Measurements from ENCODE around the gene CRYBA2.

CRYBA2 gene

DNA sequence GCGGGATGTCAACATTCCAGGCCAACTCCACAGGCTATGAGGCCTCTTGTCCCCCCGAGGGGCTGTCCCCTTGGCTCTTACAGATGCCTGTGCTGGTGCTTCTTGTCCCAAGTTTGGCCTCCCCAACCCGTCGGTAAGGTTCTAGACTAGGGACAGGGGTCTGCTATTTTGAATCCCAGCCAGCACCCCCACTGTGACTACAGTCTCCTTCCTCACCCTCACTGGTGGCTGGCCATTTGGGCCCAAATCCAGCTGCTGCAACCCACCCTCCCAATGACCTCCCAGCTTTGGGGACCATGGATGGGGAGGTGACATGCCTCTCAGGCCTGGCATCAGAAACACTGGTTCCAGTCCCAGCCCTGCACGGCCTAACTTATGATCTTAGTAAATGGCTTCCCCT is 29.4 kb upstream of the CRYBA2 start:
- DNase-seq = no peak

DNA sequence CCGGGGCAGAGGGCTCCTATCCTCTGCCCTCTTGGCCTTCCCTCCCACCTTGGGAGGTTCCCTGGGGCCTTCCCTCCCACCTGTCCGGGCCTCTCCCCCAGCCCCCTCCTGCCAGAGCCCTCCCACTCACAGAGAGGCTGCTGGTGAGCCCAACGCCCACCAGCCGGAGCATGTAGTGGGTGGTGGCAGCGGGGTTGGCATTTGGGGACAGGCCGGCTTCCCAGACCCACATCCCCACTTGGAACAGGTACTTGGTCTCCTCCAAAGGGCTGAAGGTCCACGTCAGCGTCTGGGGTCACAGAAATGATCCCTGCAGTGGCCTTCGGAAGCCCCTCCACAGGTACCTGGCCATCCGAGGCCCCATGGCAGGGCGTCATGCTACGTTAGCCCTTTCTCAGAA is 28.8 kb upstream of the CRYBA2 start:
- no peak for DNase-seq

DNA sequence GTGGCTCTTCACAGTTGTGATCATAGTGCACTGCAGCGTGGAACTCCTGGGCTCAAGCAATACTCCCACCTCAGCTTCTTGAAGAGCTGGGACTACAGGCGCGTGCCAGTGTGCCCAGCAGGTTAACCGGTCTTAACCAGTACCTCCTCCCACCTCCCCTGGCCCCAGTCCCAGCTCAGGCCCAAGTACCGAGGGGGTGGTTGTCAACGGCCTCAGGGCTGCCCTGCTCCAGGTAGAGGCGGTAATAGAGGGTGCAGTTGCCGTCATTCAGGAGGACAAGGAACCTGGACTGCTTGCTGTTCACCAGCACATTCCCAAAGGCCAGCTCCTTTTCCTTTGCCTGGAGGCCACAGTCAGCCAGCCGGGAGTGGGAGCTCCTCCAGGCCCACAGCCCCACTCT is 28.4 kb upstream of the CRYBA2 start:
- no peak for DNase-seq

DNA sequence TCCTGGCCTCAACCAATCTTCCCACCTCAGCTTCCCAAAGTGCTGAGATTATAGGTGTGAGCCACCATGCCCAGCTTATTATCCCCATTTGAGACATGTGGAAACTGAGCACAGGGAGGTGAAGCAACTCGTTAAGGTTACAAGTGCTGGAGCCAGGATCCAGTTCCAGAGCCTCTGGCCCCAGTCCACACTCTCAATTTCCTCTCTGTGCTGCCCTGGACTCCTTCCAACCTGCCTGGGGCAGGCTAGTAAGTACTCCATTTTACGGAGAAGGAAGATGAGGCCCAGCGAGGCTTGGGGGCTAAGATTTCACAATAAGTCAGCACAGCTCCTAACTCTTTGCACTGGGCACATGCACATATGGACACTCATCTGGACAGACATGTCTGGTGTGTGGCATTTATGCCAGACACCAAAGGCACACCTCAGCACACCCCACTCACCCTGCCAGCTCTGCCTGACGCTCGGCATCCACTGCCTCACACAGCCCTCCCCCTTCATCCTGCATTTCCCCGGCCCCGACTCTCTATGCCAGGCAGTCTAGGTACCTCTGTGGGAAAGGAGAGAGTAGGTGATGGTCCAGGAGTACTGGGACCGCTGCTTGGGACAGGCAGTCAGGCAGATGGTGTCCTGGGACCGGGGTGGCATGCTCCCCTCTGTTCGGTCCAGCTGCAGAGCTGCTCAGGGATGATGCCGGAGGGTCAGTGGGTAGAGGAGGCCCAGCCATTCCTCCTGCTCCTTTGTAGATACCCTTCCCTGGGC is 27.6 kb upstream of the CRYBA2 start:
- DNase-seq = no peak

DNA sequence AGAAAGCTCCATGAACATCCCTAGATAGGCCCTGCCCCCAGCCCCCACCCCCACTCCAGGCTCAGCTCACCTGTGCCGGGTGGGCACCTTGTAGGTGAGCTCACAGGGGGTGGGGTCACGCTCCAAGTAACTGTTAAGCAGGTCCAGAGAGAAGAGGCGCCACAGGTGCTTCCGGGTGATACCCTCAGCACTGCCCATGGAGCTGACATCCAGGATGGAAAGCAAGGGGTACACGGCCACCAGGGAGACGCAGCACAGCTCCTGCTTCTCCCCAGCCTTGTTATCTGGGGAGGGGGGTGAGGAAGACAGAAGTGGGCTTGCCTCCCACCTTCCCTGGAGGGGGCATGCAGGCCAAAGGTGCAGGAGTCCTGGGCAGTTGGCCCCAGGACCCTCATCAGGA is 26.2 kb upstream of the CRYBA2 start:
- DNase-seq = no peak

DNA sequence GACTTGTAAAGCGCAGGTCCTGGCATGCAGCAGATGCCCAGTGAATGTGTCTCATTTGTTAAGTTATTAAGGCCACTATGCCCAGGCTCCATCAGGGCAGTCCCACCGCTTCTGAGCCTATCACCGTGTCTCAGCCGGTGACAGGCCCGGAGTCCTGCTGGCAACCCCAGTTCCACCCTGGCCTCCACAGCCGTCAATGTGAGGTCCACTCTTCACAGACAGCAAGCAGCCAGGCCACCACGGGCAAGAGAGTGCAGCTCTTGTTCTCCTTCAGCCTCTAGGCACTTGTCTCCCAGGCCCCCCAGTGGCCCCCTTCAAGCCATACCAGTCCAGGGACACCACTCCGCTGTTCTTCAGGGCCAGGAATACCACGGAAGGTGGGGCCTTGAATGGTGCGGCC is 25.5 kb upstream of the CRYBA2 start:
- no peak for DNase-seq

DNA sequence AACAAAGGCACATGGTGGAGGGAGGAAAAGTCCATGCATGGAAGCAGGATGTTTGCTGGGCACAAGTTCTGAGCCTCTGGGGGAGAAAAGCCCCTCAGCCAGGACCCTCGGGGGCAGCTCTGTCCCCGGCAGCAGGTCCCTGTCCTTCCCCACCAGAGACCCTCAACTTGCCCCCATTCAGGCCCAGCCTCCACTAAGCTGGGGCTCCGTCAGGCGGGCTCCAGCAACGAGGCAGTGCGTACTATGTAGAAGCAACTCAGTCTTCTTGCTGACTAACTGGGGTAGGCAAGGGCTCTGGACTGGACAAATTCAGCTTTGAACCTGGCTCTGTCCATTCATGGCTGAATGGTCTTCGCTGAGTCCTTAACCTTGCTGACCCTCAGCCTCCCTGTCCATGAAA is 25.1 kb upstream of the CRYBA2 start:
- DNase-seq = no peak

DNA sequence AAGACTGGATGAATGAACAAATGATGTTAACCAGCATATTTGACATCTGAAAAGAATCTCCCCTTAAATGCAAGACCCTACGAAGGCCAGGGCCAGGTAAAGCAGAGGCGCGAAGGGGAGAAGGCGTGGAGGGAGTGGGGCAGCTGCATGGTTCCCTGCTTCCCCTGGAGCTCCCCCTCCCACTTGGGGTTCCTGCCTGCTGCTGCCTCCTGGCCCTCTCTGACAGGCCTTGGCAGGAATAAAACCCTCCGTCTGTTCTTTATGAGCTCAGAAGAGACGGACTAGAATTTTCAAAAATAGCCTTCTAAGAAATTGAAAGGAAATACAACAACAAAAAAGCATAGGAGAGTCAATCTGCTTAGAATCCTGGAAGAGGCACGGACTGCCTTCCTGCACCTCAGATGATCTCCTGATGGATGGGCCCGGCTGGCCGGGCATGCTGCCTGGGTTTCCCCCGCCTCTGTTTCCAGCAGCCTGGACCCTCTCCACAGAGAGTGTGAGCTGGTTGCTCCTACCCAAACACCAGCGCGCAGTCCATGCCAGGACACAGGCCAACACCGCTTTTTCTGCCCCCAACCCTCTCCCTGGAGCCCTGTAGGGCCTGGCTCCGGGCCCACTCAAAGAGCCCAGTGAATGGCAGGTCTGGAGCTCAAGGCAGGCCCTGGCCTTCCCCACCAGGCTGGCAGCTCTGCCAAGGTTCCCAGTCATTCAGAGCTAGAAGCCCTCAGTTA is 24.1 kb upstream of the CRYBA2 start:
- no peak for DNase-seq

DNA sequence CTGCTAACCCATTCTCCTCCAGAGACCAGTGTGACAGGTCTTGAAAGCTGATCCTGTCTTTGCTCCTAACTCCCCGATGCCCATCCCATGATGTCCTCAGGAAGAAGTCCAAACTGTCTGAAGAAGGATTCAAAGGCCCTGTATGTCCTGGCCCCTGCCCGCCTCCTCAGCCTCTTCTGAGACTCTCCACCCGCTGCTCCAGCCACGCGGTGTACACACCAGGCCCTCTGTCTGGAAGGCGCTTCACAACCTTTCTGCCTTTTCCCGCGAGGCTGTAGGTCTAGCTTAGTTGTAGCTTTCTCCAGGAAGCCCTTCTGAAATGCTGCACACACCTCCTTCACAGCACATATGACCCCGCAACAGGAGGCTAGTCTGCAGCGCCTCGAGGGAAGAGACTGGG is 23.5 kb upstream of the CRYBA2 start:
- no peak for DNase-seq

DNA sequence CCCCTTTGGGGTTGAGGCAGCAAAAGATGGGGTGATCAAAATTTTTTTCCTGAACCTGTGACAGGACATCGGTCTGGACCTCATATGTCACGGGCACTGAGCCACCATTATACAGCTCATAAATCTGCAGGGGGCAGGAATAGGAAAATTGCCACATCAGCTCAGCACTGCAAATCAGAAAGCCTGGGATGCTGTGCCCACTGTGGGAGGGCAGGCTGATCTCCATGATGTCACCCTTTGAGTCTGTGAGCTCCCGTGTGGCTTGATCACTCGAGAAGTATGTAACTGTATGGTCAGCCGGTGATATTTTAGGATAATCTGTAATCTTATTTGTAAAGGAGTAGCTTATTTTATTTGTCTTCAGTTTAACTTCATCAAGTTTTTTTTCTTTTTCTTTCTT is 17.7 kb upstream of the CRYBA2 start:
- no peak for DNase-seq

DNA sequence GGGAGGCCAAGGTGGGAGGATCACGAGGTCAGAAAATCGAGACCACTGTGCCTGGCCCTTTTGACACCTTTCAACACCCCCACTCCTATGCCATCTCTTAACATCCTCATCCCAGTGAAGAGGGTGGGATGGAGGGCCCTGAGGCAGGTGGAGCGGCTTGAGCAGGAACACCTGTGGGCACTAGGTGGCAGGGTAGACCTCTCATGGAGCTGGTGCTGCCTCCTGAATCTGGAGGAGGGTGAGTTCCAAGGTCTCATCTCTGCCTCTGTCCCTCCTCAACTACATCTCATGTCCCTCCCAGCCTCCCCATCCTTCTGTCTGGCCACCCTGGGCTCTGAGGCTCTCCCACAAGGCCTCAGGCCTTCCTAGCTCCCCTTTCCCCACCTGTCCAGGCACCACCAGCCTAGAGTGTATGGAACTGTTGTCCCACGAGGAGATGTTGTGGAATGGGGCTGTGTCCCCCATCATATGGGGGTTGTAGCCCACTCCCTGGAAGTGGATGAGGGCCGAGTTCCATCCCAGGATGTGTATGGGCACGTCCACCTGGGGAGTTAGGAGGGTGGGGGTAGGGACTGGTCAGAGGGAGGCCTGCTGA is 17.0 kb upstream of the CRYBA2 start:
- DNase-seq = peak; percentile 15 to 48

DNA sequence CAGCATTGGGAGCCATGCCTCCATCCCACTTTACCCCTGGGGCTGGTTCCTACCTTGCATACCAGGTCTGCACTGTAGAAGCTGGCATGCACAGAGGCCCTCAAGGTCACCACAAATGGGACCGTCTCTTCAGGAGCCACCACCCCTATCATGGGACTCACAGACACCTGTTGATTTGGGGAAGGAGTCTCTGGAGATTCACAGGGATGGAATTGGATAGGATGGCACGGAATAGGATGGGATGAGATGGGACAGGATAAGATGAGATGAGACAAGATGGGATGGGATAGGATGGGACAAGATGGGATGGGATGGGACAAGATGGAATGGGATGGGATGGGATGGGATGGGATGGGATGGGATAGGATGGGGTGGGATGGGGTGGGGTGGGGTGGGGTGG is 16.1 kb upstream of the CRYBA2 start:
- DNase-seq = no peak

DNA sequence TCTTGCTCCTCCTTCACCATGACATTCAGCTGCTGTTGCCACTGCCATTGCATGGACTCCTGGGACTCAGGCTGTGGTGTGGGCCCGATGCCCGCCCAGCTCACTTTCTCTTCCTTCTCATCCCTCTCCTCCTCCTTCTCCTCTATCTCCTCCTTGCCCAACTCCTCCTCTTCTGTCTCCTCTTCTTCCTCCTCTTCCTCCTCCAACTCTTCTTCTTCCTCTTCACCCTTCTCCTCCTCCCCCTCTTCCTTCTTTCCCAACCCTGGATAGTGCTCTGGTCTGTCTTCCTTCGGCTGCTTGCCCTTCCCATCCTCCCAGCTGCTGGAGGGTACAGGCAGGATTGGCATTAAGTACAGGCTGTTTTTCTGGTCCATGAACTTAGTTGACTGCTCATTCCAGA is 10.8 kb upstream of the CRYBA2 start:
- no peak for DNase-seq

DNA sequence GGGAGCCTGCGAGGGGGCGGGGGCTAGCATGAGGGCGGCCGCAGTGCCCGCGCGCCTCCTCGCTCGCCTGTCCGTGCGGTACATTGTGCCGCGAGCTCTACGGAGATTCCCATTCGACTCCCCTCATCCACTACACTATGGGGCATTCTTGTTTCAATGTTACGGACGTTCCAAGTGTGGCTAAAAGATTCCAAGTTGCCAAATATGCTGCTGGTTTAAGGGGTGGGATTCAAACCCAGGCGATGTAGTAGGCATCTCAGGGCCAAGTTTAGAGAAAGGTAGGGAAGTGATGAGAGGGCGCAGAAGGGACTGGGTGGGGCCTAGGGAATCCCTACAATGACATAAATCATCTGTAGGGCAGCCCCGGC is 10.0 kb upstream of the CRYBA2 start:
- no peak for DNase-seq

DNA sequence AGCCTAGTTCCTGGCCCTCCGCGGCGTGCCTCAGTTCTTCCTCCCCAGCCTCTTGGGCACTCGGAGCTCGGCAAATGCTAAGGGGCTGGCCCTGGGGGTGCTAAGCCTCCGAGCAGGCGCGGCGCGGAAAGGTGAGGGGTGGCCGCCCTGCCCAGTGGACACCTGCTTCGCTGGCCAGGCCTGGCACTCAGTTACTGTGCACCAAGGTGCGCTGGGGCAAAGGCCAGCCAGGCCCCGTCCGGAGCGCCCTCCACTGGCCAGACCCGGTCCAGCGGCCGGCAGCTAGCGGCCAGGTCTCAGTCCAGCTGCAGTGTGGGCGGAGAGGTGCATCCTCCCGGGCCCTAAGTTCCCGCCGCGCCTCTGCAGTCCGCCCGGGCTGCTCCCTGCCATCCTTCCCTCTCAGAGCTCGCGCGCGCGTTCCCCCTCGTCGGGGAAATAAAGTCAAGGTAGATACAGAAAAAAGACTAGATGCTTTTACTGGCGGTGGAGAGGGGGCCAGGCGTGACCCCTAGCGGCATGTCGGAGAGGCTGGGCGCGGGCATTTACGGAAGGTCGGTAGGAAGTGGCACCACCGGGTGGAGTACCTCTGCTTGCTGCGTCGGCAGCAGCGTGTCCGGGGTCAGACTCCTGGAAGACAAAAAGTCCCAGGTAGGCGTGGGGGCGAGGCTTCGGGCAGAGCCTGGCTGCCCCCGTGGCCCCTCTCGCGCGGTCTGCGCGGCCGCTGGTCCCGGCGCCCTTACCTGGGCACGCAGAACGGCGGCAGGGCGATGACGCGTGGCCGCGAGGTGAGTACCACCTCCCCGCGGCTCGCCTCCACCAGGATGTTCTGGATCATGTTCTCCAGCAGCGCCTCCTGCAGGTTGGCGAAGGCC is 9.4 kb upstream of the CRYBA2 start:
- DNase-seq = peak; percentile 83 to 92

DNA sequence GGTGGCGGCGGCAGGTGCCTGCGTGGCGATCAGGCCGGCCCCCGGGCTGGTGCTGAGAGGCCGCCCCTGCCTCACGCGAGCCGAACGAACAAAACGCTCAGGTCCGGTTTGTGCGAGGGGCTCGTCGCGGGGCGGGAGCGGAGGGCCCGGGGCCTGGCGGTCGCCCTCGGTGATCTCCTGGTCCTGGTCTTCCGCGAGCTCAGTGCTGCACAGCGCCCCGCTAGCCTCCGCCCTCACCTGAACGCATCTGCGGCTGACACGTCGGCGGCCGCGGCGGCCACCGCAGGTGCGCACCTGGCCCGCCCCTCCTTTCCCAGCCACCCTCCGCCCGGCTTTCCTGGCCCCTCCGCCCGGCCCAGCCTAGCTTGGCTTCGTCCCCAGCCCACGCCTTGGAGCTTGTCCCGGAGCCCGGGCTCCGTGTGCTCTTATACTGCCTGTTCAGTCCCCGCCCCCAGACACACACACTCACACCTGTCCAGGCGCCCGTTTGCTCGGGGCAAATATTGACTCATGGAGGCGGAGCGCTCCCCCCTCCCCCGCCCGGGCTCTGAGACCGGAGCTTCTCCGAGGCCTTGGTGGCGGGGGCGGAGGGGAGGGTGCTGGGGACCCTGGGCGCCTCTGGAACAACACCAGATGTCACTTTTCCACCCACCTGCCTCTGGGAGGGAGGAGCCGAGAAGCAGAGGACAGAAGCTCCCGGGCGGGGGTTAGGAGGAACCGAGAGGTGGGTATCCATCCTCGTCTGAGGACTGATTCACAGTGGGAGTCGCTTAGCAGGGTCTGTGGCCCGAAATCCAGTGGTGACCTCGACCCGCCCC is 8.6 kb upstream of the CRYBA2 start:
- DNase-seq = peak; percentile 99

DNA sequence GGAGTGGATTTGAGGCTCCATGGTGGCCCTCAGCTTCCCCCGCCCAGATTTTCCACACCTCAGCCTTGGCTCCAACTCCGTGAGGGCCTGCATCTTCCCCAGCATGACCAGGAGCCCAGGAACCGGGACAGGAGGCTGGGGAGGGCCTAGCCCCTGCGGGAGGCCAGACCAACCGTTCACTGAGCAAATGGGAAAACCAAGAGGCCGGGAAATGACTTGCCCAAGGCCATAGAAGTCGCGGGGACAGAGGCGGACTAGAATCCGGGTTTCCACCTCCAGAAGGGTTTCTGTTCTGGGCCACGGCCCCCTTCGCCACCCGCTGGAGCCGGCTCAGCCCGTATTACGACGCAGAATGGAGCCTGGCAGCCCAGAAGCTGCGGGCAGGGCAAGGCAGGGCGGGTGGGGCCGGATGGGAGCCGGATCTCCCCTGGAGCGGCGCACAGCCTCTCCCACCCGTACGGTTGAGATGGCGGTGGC is 7.9 kb upstream of the CRYBA2 start:
- peak in 1 of 2 experiments; percentile 28 for DNase-seq

DNA sequence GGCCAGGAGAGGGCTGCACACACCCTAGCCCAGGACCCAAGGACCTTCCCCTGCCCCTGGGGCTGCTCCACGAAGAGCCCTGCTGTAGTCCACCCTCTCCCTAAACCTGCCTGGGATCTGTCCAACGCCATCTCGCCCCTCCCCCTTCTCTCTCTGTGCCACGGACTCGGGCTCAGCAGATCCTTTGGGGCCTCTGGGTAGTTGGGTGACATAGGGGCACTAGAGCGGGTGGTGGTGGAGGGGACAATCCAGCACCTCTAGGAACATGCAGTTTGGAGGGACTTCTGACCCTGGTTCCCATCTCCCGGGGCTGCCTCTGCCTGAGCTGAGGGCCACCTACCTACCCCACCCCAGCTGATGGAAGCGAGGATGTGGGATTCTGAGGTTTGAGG is 7.3 kb upstream of the CRYBA2 start:
- peak in 1 of 2 experiments; percentile 65 for DNase-seq

DNA sequence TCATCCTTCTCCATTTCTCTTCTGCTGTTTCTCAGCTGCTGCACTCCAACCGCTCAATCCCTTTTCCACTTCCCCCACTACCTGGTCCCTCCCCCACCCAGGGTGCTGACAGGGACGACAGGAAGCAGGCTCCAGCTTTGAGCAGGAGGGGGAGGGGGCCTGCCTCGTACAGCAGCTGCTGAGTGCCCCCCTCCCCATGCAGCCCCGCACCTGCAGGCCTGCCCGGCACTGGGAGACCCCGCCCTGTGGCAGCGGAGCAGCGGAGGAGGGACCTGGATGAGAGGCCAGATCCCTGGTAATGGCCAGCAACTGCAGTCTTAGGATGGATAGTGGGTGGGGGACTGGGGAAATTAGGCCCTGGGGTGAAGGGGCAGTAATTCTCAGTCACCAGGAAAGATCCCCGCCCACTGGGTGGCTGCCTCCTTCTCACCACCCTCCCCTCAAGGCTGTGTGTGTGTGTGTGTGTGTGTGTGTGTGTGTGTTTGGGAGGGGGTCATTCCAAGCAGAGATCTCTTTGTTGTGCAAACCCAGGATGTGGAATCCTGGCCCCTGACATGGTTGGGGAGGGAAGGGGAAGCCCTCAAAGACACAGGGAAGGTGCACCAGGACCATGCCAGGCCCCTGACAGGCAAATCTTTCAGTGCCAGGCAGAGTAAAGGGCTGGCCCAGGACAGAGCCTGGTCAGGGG is 6.8 kb upstream of the CRYBA2 start:
- peak; percentile 93 to 96 for DNase-seq

DNA sequence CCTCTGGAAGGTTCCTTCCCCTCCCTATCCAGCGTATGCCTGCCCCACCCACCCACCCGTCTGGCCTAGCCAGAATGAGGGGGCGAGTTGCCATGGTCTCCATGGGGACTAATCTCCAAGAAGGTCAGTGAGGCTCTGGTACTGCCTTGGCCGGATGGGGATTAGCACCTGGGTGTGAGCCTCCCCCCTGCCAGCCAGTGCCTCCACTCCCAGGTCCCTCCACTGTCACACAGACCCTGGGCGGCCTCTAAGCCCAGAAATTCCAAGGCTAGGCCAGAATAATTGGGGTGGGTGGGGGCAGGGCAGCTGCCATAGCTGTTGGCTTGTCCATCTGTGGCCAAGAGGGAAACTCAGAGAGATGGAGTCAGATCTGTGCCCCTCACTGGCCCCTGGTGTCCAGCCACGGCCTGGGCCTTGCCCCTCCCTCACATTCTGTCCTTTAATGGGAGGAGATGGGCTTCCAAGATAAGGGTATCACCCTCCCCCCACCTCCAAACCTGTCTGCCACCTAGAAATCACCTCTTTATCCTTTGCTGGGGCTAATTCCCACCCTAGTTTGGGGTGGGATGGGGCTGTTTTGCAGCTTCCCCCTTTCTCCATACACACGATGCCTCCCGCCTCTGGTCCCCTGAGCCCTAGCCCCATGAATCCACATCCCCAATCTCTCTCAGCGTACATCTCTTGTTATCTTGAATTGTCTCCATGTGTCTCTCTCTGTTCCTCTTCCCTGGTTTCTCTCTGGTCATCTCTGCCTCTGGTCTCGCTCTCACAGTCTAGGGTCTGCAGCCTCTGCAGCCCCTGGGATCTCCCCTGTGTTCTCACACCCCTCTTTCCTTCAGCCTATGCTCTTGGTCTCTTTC is 6.0 kb upstream of the CRYBA2 start:
- DNase-seq = peak in 1 of 2 experiments; percentile 52

All from NCI-H2081 (cell line).